ENCODE measurements around the gene NANOS3. TPM values are rescaled to one million over a fixed set of nuclear protein-coding genes. Genes with fewer than 3 reads are reported as not detected.

Gene NANOS3
- total RNA-seq, 1 donor from 2014 or later = 3.5 TPM

- Mint-ChIP-seq H3K36me3 (ENCODE audit: unreplicated experiment) (peaks cover 31% of the 10 kb centered on the region), H3K27me3 (ENCODE audit: unreplicated experiment) (no peaks in the 10 kb centered on the region), H3K9me3 (ENCODE audit: unreplicated experiment) (no peaks in the 10 kb centered on the region), H3K4me3 (ENCODE audit: unreplicated experiment) (peak overlapping the region; percentile 92), H3K4me1 (ENCODE audit: unreplicated experiment) (peaks cover 65% of the 10 kb centered on the region), H3K27ac (ENCODE audit: unreplicated experiment) (peak overlapping the region; percentile 98)
- DNase-seq (ENCODE audit: extremely low spot score, unreplicated experiment) = no peak
- no peak for TF ChIP-seq CTCF (IDR thresholded peaks at IDR 0.05)
These were observed 38.4 kb upstream of the NANOS3 start for GRCh38 chr19:13838435-13839129.

DNA sequence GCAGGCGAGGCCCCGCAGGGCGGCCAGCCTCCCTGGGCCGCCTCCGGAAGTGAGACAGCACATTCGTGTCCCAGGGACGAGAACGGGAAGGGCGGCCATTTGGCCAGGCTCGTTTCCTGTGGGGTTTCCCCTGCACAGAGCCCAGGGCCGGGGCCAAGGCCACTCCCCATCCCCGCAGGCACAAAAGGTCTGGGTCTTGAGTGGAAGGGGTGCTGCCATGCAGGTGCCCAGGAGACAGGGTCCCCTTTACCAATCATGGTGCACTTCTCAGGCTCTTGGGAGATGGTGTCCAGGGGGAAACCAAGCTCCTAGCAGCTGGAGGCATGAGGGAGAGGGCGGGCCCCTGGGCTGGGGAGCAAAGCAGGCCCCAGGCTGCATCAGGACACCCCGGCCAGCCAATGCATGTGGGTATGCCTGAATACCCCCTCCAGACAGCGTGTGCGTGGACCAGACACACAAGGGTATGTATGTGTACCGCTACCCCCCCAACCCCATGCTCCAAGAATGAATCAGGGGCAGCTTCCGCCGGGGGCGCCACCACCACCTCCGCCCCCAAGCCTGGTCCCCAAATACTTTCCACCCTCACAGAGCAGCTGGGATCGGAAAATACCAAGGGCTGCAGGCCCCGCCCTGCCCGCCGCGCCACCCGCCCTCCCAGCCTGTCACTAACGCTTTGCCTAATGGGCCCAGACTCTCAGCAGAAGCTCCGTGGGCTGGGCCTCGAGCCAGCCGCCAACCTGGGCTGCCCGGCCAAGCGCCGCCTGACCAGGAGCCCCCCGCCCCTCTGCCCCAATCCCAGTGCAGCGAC lies 37.6 kb upstream of the NANOS3 start:
- DNase-seq (ENCODE audit: extremely low spot score, unreplicated experiment) = peak; percentile 94

GRCh38 chr19:13839938-13840304 lies 37.0 kb upstream of the NANOS3 start:
- H3K27ac Mint-ChIP-seq (ENCODE audit: unreplicated experiment) = peak overlapping the region; percentile 98
- no peak for TF ChIP-seq CTCF (IDR thresholded peaks at IDR 0.05)
- no peak for DNase-seq (ENCODE audit: extremely low spot score, unreplicated experiment)
- H3K4me3 Mint-ChIP-seq (ENCODE audit: unreplicated experiment) = peak overlapping the region; percentile 92
- no peaks in the 10 kb centered on the region for H3K9me3 Mint-ChIP-seq (ENCODE audit: unreplicated experiment)
- H3K36me3 Mint-ChIP-seq (ENCODE audit: unreplicated experiment) = peaks cover 22% of the 10 kb centered on the region
- H3K27me3 Mint-ChIP-seq (ENCODE audit: unreplicated experiment) = no peaks in the 10 kb centered on the region
- H3K4me1 Mint-ChIP-seq (ENCODE audit: unreplicated experiment) = peaks cover 61% of the 10 kb centered on the region

More for the DNA sequence above, 37.6 kb upstream of the NANOS3 start:
- peak; percentile 27 for TF ChIP-seq CTCF (IDR thresholded peaks at IDR 0.05)
- Mint-ChIP-seq H3K4me3 (ENCODE audit: unreplicated experiment) (peak overlapping the region; percentile 92), H3K27ac (ENCODE audit: unreplicated experiment) (peak overlapping the region; percentile 98), H3K4me1 (ENCODE audit: unreplicated experiment) (peaks cover 62% of the 10 kb centered on the region), H3K27me3 (ENCODE audit: unreplicated experiment) (no peaks in the 10 kb centered on the region), H3K36me3 (ENCODE audit: unreplicated experiment) (peaks cover 25% of the 10 kb centered on the region), H3K9me3 (ENCODE audit: unreplicated experiment) (no peaks in the 10 kb centered on the region)

DNA sequence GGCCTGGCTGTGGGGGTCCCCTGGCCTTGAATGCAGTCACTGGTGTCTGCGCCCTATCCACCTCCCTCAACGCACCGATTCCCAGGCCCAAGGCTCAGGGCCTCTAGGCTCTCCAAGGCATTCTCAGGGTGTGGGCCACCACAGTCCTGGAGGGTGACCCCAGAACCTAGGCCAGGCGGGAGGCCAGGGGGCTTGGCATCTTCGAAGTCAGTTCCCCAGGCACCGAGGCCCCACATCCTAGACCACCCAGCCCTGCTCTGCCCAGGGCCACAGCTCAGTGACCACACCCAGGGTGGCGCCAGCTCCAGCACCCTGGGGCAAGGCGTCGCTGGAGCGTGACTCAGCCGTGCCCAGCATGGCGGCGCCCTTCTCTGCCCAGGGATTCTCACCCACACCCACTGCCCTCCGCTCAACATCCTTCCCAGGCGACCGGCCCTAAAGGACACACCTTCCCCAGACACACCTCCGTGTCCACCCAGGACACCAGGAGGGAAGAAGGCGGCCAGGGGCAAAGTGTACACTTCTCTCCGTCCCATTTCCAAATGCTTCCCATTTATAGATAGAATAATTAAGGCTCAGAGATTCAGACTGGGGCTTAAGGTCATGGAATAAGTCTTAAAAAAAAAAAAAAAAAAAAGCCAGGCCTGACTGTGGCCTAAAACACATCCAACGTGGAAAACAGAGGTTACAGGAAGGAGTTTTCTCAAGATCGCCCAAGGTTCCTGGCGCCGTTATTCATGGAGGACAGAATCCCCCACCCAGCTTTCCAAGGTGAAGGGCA lies 36.4 kb upstream of the NANOS3 start:
- TF ChIP-seq CTCF (IDR thresholded peaks at IDR 0.05) = no peak
- Mint-ChIP-seq H3K27me3 (ENCODE audit: unreplicated experiment) (no peaks in the 10 kb centered on the region), H3K9me3 (ENCODE audit: unreplicated experiment) (no peaks in the 10 kb centered on the region), H3K4me3 (ENCODE audit: unreplicated experiment) (peak overlapping the region; percentile 92), H3K27ac (ENCODE audit: unreplicated experiment) (peak overlapping the region; percentile 98), H3K4me1 (ENCODE audit: unreplicated experiment) (peaks cover 60% of the 10 kb centered on the region), H3K36me3 (ENCODE audit: unreplicated experiment) (peaks cover 22% of the 10 kb centered on the region)
- DNase-seq (ENCODE audit: extremely low spot score, unreplicated experiment) = peak; percentile 93
